ENCODE data around the gene TAGLN2.

TAGLN2 gene

DNA sequence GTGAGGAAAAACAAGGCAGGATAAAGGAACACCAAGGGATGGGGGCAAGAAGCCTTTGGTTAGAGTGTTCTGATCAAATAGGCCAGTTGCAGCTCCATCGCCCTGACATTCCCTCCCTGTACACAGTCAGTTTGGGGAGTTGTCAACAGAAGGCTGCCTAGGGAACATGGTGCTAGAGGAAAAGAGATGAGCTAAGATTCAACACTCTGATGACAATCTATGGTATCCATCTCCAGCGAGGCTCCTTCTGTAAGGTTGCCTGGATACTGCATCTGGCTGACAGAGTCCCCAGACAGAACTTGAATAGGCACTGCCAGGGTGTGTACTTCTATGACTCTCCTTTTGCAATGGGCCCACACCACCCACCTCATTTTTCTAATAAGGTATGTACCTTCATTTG, 40.0 kb upstream of the TAGLN2 start:
- no peak for DNase-seq (ENCODE audit: low spot score)
- TF ChIP-seq, protein P1, sequence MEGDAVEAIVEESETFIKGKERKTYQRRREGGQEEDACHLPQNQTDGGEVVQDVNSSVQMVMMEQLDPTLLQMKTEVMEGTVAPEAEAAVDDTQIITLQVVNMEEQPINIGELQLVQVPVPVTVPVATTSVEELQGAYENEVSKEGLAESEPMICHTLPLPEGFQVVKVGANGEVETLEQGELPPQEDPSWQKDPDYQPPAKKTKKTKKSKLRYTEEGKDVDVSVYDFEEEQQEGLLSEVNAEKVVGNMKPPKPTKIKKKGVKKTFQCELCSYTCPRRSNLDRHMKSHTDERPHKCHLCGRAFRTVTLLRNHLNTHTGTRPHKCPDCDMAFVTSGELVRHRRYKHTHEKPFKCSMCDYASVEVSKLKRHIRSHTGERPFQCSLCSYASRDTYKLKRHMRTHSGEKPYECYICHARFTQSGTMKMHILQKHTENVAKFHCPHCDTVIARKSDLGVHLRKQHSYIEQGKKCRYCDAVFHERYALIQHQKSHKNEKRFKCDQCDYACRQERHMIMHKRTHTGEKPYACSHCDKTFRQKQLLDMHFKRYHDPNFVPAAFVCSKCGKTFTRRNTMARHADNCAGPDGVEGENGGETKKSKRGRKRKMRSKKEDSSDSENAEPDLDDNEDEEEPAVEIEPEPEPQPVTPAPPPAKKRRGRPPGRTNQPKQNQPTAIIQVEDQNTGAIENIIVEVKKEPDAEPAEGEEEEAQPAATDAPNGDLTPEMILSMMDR (IDR thresholded peaks at IDR 0.05; ENCODE audit: borderline replicate concordance, control extremely low read depth, extremely low read depth, insufficient read depth, missing control alignments) = no peak
- in situ Hi-C loops (cut with MboI; ENCODE audit: low sequenced_read_pairs, unreplicated experiment) = no loop called here

DNA sequence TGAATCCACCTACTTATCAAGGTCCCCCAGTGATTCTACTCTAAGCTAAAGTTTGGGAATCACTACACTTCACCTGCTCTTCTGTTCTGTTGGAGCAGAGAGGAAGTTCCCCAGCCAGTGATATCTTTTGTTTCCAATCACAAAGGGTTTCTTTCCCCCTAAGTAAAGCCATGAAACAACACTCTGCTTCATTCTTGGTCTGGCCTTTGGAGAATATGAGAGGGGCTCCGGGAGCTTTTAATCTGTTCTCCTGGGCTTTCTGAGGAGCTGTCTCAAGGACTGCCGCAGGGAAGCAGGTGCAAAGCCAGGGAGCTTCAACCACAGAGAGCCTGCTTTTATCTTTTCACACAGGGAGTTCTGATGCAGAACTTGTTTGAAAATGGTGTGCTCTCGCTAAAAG, 38.8 kb upstream of the TAGLN2 start:
- TF ChIP-seq, protein P1 (IDR thresholded peaks at IDR 0.05; ENCODE audit: borderline replicate concordance, control extremely low read depth, extremely low read depth, insufficient read depth, missing control alignments) = no peak
- no peak for DNase-seq (ENCODE audit: low spot score)
- in situ Hi-C loops (cut with MboI; ENCODE audit: low sequenced_read_pairs, unreplicated experiment) = no loop called here

GRCh38 chr1:159962176-159962575, 36.9 kb upstream of the TAGLN2 start:
- no peak for DNase-seq (ENCODE audit: low spot score)
- TF ChIP-seq, protein P1 (IDR thresholded peaks at IDR 0.05; ENCODE audit: borderline replicate concordance, control extremely low read depth, extremely low read depth, insufficient read depth, missing control alignments) = no peak
- in situ Hi-C loops (cut with MboI; ENCODE audit: low sequenced_read_pairs, unreplicated experiment) = no loop called here

DNA sequence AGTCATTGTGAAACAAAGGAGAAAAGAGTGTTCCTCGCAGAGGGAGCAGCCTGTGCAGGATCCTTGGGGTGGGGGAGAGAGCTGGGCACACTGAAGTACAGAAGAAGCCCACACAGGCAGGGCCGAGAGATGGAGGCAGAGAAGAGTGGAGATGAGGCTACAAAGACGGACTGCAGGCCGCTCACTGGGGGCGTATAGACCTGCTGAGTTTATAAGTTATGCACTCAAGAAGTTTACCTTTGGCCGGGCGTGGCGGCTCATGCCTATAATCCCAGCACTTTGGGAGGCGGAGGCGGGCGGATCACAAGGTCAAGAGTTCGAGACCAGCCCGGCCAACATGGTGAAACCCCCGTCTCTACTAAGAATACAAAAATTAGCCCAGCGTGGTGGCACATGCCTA, 36.3 kb upstream of the TAGLN2 start:
- in situ Hi-C loops (cut with MboI; ENCODE audit: low sequenced_read_pairs, unreplicated experiment) = no loop called here
- DNase-seq (ENCODE audit: low spot score) = no peak
- TF ChIP-seq, protein P1 (IDR thresholded peaks at IDR 0.05; ENCODE audit: borderline replicate concordance, control extremely low read depth, extremely low read depth, insufficient read depth, missing control alignments) = no peak

- in situ Hi-C loops (cut with MboI; ENCODE audit: low sequenced_read_pairs, unreplicated experiment) = no loop called here
- TF ChIP-seq, protein P1 (IDR thresholded peaks at IDR 0.05; ENCODE audit: borderline replicate concordance, control extremely low read depth, extremely low read depth, insufficient read depth, missing control alignments) = no peak
- no peak for DNase-seq (ENCODE audit: low spot score)
Observed at GRCh38 chr1:159960721-159961381, 35.5 kb upstream of the TAGLN2 start.

GRCh38 chr1:159959451-159959850, 34.1 kb upstream of the TAGLN2 start:
- TF ChIP-seq, protein P1 (IDR thresholded peaks at IDR 0.05; ENCODE audit: borderline replicate concordance, control extremely low read depth, extremely low read depth, insufficient read depth, missing control alignments) = no peak
- DNase-seq (ENCODE audit: low spot score) = no peak
- in situ Hi-C loops (cut with MboI; ENCODE audit: low sequenced_read_pairs, unreplicated experiment) = no loop called here
